Activated CD8-positive, alpha-beta T cell treated with anti-CD3 and anti-CD28 coated beads for 36 hours (primary cell): ENCODE data around the gene RCSD1. TPM values are rescaled to one million over a fixed set of nuclear protein-coding genes. Genes with fewer than 3 reads are reported as not detected.

Experiments
- ATAC-seq: fragments of 200-7000 bp; cut with Tn5 transposase; one replicate; pipeline ENCODE4 v1.10.0; 2021; ENCODE audit warnings: mild to moderate bottlenecking, moderate library complexity
- CTCF ChIA-PET: fragments of 350-600 bp; sonication (Branson Sonifier 250); formaldehyde crosslinking; loops from one replicate; lab custom pipeline; 2021; ENCODE audit warnings: antibody characterized with exemption; lab: Charles Lee
- POLR2A ChIA-PET: fragments of 350-600 bp; sonication (Branson Sonifier 250); formaldehyde crosslinking; loops from one replicate; lab custom pipeline; 2021; ENCODE audit warnings: antibody characterized with exemption; lab: Charles Lee
- DNase-seq: peaks from one replicate; pipeline ENCODE4 v3.0.0-alpha.2; 2020
- H3K27ac Mint-ChIP-seq: one replicate; pipeline ENCODE4 v1.8.0; 2021; ENCODE audit warnings: mild to moderate bottlenecking, mixed read lengths
- H3K27me3 Mint-ChIP-seq: one replicate; pipeline ENCODE4 v1.8.0; 2021; ENCODE audit warnings: mixed read lengths
- H3K36me3 Mint-ChIP-seq: one replicate; pipeline ENCODE4 v1.8.0; 2021; ENCODE audit warnings: low read depth, mixed read lengths
- H3K4me1 Mint-ChIP-seq: one replicate; pipeline ENCODE4 v1.8.0; 2021; ENCODE audit warnings: low read depth, mixed read lengths
- H3K4me3 Mint-ChIP-seq: one replicate; pipeline ENCODE4 v1.8.0; 2021; ENCODE audit warnings: mild to moderate bottlenecking, moderate library complexity, mixed read lengths
- H3K9me3 Mint-ChIP-seq: one replicate; pipeline ENCODE4 v1.8.0; 2021; ENCODE audit warnings: mixed read lengths
- CTCF ChIP-seq: fragments of 200-600 bp; IDR thresholded peaks from one replicate; pipeline ENCODE4 v1.8.0; 2022; ENCODE audit warnings: antibody characterized with exemption, mild to moderate bottlenecking
- intact Hi-C: fragments of 100-400 bp; cut with micrococcal nuclease; formaldehyde crosslinking; loops from one replicate; pipeline ENCODE4 v1.10.0; 2022
- total RNA-seq, 2 experiments: library from RNA; stranded (reverse); gene quantifications; one replicate each; pipeline ENCODE4 v1.2.3, GENCODE V29; 2021

The RCSD1 gene
- total RNA-seq, 2 experiments from 2014 or later: 66.4 to 67.9 TPM

GRCh38 chr1:167645625-167646414, 15.8 kb downstream of the RCSD1 start:
- no peak for TF ChIP-seq CTCF
- no peak overlapping the region for H3K4me3 Mint-ChIP-seq
- no peaks in the 10 kb centered on the region for H3K9me3 Mint-ChIP-seq
- H3K27ac Mint-ChIP-seq: peak overlapping the region; percentile 40
- ChIA-PET CTCF (interaction anchor here (1.0 to 2.4 kb wide), 5 partner anchors 7 to 45 kb away, joined by 3 to 8 read pairs (median 5); no protein-coding TSS in a partner anchor), POLR2A (interaction anchor here (0.6 to 1.4 kb wide), 3 partner anchors 9 to 71 kb away, joined by 3 to 4 read pairs (median 4); no protein-coding TSS in a partner anchor)
- peaks cover 45% of the 10 kb centered on the region for H3K36me3 Mint-ChIP-seq
- intact Hi-C loops: no loop called here
- ATAC-seq (no peak), DNase-seq (no peak)
- H3K4me1 Mint-ChIP-seq: peaks cover 82% of the 10 kb centered on the region
- no peaks in the 10 kb centered on the region for H3K27me3 Mint-ChIP-seq

GRCh38 chr1:167648252-167648849, 18.3 kb downstream of the RCSD1 start:
- peaks cover 79% of the 10 kb centered on the region for H3K4me1 Mint-ChIP-seq
- POLR2A ChIA-PET: interaction anchor here (1.2 to 1.6 kb wide), 2 partner anchors 10 to 65 kb away, joined by 3 to 5 read pairs; no protein-coding TSS in a partner anchor
- DNase-seq (no peak), ATAC-seq (no peak)
- peak overlapping the region; percentile 68 for H3K27ac Mint-ChIP-seq
- CTCF ChIA-PET: interaction anchor here (2.4 to 4.0 kb wide), 3 partner anchors 11 to 48 kb away, joined by 10 to 22 read pairs (median 12); no protein-coding TSS in a partner anchor
- H3K4me3 Mint-ChIP-seq: no peak overlapping the region
- no peaks in the 10 kb centered on the region for H3K9me3 Mint-ChIP-seq
- H3K36me3 Mint-ChIP-seq: peaks cover 34% of the 10 kb centered on the region
- intact Hi-C loops: no loop called here
- H3K27me3 Mint-ChIP-seq: no peaks in the 10 kb centered on the region
- TF ChIP-seq CTCF: no peak

- no peak for TF ChIP-seq CTCF
- ATAC-seq: no peak
- Mint-ChIP-seq H3K27ac (peak overlapping the region; percentile 68), H3K36me3 (peaks cover 37% of the 10 kb centered on the region), H3K4me3 (no peak overlapping the region), H3K27me3 (no peaks in the 10 kb centered on the region), H3K4me1 (peaks cover 79% of the 10 kb centered on the region), H3K9me3 (no peaks in the 10 kb centered on the region)
- ChIA-PET CTCF (interaction anchor here (0.7 to 4.0 kb wide), 6 partner anchors 11 to 109 kb away, joined by 3 to 22 read pairs (median 7); no protein-coding TSS in a partner anchor), POLR2A (interaction anchor here (1.0 to 1.6 kb wide), 5 partner anchors 11 to 39 kb away, joined by 3 to 5 read pairs (median 3); no protein-coding TSS in a partner anchor)
- intact Hi-C loops: no loop called here
- no peak for DNase-seq
Observed at GRCh38 chr1:167648978-167649744, 19.1 kb downstream of the RCSD1 start.

- Mint-ChIP-seq H3K27ac (peak overlapping the region; percentile 68), H3K9me3 (no peaks in the 10 kb centered on the region), H3K4me3 (peak overlapping the region; percentile 11), H3K4me1 (peaks cover 79% of the 10 kb centered on the region), H3K27me3 (no peaks in the 10 kb centered on the region), H3K36me3 (peaks cover 37% of the 10 kb centered on the region)
- intact Hi-C loops: no loop called here
- POLR2A ChIA-PET: interaction anchor here (0.7 to 1.3 kb wide), 7 partner anchors 10 to 37 kb away, joined by 3 read pairs; no protein-coding TSS in a partner anchor
- no peak for TF ChIP-seq CTCF
- DNase-seq (peak; percentile 41), ATAC-seq (peak; percentile 68)
- CTCF ChIA-PET: interaction anchor here (1.2 to 4.0 kb wide), 7 partner anchors 13 to 95 kb away, joined by 3 to 22 read pairs (median 5); no protein-coding TSS in a partner anchor
Observed at GRCh38 chr1:167650269-167651160, 20.5 kb downstream of the RCSD1 start.
